B cell (primary cell): ENCODE results near the gene SERTAD3. TPM values are rescaled to one million over a fixed set of nuclear protein-coding genes. Genes with fewer than 3 reads are reported as not detected.
A peak's percentile ranks its signal among the peaks of the same experiment; 100 is the strongest.

Source experiments
- ATAC-seq: fragments of 200-7000 bp; cut with Tn5 transposase; one replicate; pipeline ENCODE4 v1.10.0; 2021; ENCODE audit warnings: low read depth, mild to moderate bottlenecking, moderate number of reproducible peaks, moderate library complexity
- CTCF ChIA-PET: fragments of 350-600 bp; sonication (Branson Sonifier 250); formaldehyde crosslinking; loops from one replicate; lab custom pipeline; 2021; ENCODE audit warnings: antibody characterized with exemption, inconsistent platforms; lab: Charles Lee
- POLR2A ChIA-PET: fragments of 350-600 bp; sonication (Branson Sonifier 250); formaldehyde crosslinking; loops from one replicate; lab custom pipeline; 2021; ENCODE audit warnings: antibody characterized with exemption; lab: Charles Lee
- DNase-seq: peaks from one replicate; pipeline ENCODE4 v3.0.0; 2013
- H2AFZ ChIP-seq: 2 replicates; pipeline ENCODE4 v1.6.1; 2012; ENCODE audit warnings: mild to moderate bottlenecking, low read depth, low read length; ENCODE audit not compliant: insufficient read depth, poor library complexity, severe bottlenecking
- H3K27ac ChIP-seq, 2 donors: 1 replicate in 1 of 2; 2 replicates in 1 of 2; pipeline ENCODE4 v1.5.1; 2012 to 2013; ENCODE audit warnings: low read length in 2 of 2, mild to moderate bottlenecking in 2 of 2, moderate library complexity in 1 of 2
- H3K27me3 ChIP-seq, 4 experiments: fragments of 200-600 bp in 1 of 4; sonication (generic) in 1 of 4; replicated peaks in 1 of 4; 1 replicate in 2 of 4; 2 replicates in 2 of 4; pipeline versions ENCODE4 v1.6.1 to v1.7.0; 2013 to 2016; ENCODE audit warnings: low read length in 3 of 4, mild to moderate bottlenecking in 2 of 4, mixed read lengths in 1 of 4, moderate library complexity in 1 of 4; ENCODE audit not compliant: insufficient read depth in 4 of 4, control insufficient read depth in 3 of 4; ENCODE audit errors: control extremely low read depth in 1 of 4
- H3K36me3 ChIP-seq, 2 experiments: replicated peaks in 1 of 2; 1 replicate in 1 of 2; 2 replicates in 1 of 2; pipeline versions ENCODE4 v1.6.1 to v1.7.1; 2013; ENCODE audit warnings: low read length in 1 of 2; ENCODE audit not compliant: insufficient read depth in 2 of 2, control insufficient read depth in 1 of 2; ENCODE audit errors: control extremely low read depth in 1 of 2, extremely low read depth in 1 of 2
- H3K4me1 ChIP-seq, 2 donors: fragments of 200-600 bp in 1 of 2; sonication (generic) in 1 of 2; 1 replicate in 1 of 2; 2 replicates in 1 of 2; pipeline versions ENCODE4 v1.5.1 to v1.6.1; 2013 to 2017; ENCODE audit warnings: low read length in 2 of 2; ENCODE audit not compliant: control insufficient read depth in 2 of 2, insufficient read depth in 2 of 2
- H3K4me2 ChIP-seq: replicated peaks from 2 replicates; pipeline ENCODE3; 2012; ENCODE audit warnings: mild to moderate bottlenecking, low read depth, low read length; ENCODE audit not compliant: poor library complexity, severe bottlenecking
- H3K4me3 ChIP-seq, 5 experiments: fragments of 200-600 bp in 1 of 5; sonication (generic) in 1 of 5; 1 replicate in 3 of 5; 2 replicates in 2 of 5; pipeline versions ENCODE4 v1.5.1 to v1.7.0; 2011 to 2016; ENCODE audit warnings: low read length in 4 of 5, mild to moderate bottlenecking in 4 of 5, low read depth in 2 of 5, control low read depth in 1 of 5, moderate library complexity in 1 of 5; ENCODE audit not compliant: insufficient read depth in 1 of 5; ENCODE audit errors: control extremely low read depth in 1 of 5, extremely low read depth in 1 of 5
- H3K79me2 ChIP-seq: fragments of 200-600 bp; sonication (generic); one replicate; pipeline ENCODE4 v1.6.0; 2016; ENCODE audit warnings: low read length; ENCODE audit not compliant: control insufficient read depth, insufficient read depth
- H3K9ac ChIP-seq: fragments of 200-600 bp; sonication (generic); 2 replicates; pipeline ENCODE4 v1.6.1; 2017; ENCODE audit warnings: mild to moderate bottlenecking, low read length, moderate library complexity
- H3K9me3 ChIP-seq, 3 donors: one replicate each; pipeline versions ENCODE4 v1.6.1 to v1.7.1; 2013; ENCODE audit warnings: low read length in 2 of 3; ENCODE audit not compliant: control insufficient read depth in 2 of 3, insufficient read depth in 1 of 3; ENCODE audit errors: control extremely low read depth in 1 of 3
- H4K20me1 ChIP-seq: 2 replicates; pipeline ENCODE4 v1.6.0; 2012; ENCODE audit warnings: mild to moderate bottlenecking, low read length; ENCODE audit not compliant: insufficient read depth, control insufficient read depth, poor library complexity, severe bottlenecking
- H3K27ac Mint-ChIP-seq: one replicate; pipeline ENCODE4 v1.8.0; 2021; ENCODE audit warnings: mixed read lengths
- H3K27me3 Mint-ChIP-seq: one replicate; pipeline ENCODE4 v1.8.0; 2021; ENCODE audit warnings: mixed read lengths
- H3K4me1 Mint-ChIP-seq: one replicate; pipeline ENCODE4 v1.8.0; 2021; ENCODE audit warnings: mixed read lengths
- H3K4me3 Mint-ChIP-seq: one replicate; pipeline ENCODE4 v1.8.0; 2021; ENCODE audit warnings: mixed read lengths
- H3K9me3 Mint-ChIP-seq: one replicate; pipeline ENCODE4 v1.8.0; 2022; ENCODE audit warnings: mixed read lengths; ENCODE audit not compliant: insufficient read depth
- CTCF ChIP-seq: fragments of 200-600 bp; IDR thresholded peaks from one replicate; pipeline ENCODE4 v1.8.0; 2022; ENCODE audit warnings: antibody characterized with exemption, mild to moderate bottlenecking
- EZH2 ChIP-seq: IDR thresholded peaks from 2 replicates; pipeline ENCODE4 v1.6.1; 2012; ENCODE audit warnings: borderline replicate concordance, low read depth, mild to moderate bottlenecking, moderate library complexity, low read length; ENCODE audit not compliant: insufficient read depth, poor library complexity, severe bottlenecking
- WGBS: methylation state at CpG from one replicate; pipeline ENCODE4 v1.1.5; 2013; ENCODE audit warnings: missing lambda C conversion rate; ENCODE audit not compliant: insufficient coverage; 5-methylcytosine and 5-hydroxymethylcytosine counted together
- intact Hi-C: fragments of 100-400 bp; cut with micrococcal nuclease; formaldehyde crosslinking; loops from one replicate; pipeline ENCODE4 v1.10.0; 2022
- polyA plus RNA-seq: library from polyadenylated mRNA; depleted of rRNA; stranded (reverse); fragments of >200 nt; gene quantifications from 2 replicates; pipeline ENCODE4 v1.2.3, GENCODE V29; 2012
- total RNA-seq, 2 donors: library from RNA; stranded (reverse); fragments of 120-200 nt in 1 of 2; gene quantifications; 1 replicate in 1 of 2; 2 replicates in 1 of 2; pipeline versions ENCODE4 v1.2.3 to v1.2.4, GENCODE V29; 2013 to 2022

The SERTAD3 gene
- total and polyA plus RNA-seq, 2 donors (not counting 1 experiment from before 2014, with no cell fraction given): 41.6 to 43.9 TPM

DNA sequence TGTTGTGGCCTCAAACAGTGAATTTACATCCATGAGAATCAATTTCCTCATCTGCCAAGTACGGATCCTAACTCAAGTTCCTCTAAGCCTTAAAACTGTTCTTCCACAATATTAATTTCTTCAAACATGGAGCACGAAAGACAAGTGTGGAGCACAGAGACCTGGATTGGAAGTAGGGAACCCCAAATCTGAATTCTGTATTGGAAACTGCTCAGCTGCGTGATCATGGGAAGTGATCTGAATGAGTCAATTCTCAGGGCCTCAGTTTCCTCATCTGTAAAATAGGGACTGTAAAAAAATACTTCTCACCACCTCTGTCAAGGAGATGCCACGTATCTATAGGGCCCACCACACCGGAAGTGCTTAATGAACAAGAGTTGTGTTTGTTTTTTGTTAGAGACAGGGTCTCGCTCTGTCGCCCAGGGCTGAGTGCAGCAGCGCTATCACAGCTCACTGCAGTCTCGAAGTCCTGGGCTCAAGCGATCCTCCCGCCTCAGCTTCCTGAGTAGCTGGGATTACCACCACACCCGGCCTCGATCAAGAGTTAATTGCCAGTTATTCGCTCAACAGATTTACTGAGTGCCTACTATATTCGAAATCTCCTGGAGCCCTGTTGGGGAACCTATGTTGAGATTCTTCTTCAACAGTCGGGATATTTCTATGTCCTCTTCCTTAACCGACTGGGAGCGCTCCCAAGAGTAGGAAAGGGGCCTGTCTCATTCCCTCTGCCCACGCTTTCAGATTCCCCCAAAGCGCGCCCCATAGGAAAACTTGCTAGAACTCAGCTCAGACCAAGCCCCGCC lies 1.6 kb downstream of the SERTAD3 start:
- peak overlapping the region; percentile 27 for H2AFZ ChIP-seq
- DNase-seq: no peak

More for the DNA sequence above, 1.6 kb downstream of the SERTAD3 start:
- peak overlapping the region; percentile 45 to 67 for H3K27ac ChIP-seq
- no peak for TF ChIP-seq CTCF
- TF ChIP-seq EZH2: no peak
- H3K4me1 Mint-ChIP-seq: peaks cover 28% of the 10 kb centered on the region
- WGBS: 12% methylated on average over 18 of the region's 22 CpGs
- peak overlapping the region; percentile 84 for H3K9ac ChIP-seq
- peak overlapping the region; percentile 57 to 96 (median 91) for H3K4me3 ChIP-seq
- no peaks in the 10 kb centered on the region for H3K27me3 ChIP-seq
- peaks cover 2 to 16% of the 10 kb centered on the region in 2 experiments for H3K36me3 ChIP-seq
- H3K9me3 Mint-ChIP-seq: no peaks in the 10 kb centered on the region
- intact Hi-C loops: loop anchor here (1.0 to 5.0 kb wide), 7 partner anchors 7 to 820 kb away; partner anchors contain the start of genes HNRNPUL1, MIA, RAB4B and SHKBP1
- peak overlapping the region; percentile 95 for H3K4me2 ChIP-seq
- peaks cover 46% of the 10 kb centered on the region for H3K79me2 ChIP-seq
- H3K4me1 ChIP-seq: peaks cover 12% of the 10 kb centered on the region in 2 donors
- CTCF ChIA-PET: interaction anchor here (0.8 to 5.6 kb wide), 8 partner anchors 9 to 161 kb away, joined by 3 to 87 read pairs (median 5); partner anchors contain the start of gene SERTAD1
- peak overlapping the region; percentile 97 for H3K4me3 Mint-ChIP-seq
- peaks cover 23% of the 10 kb centered on the region for H4K20me1 ChIP-seq
- H3K9me3 ChIP-seq: no peaks in the 10 kb centered on the region
- POLR2A ChIA-PET: interaction anchor here (0.9 to 3.7 kb wide), 8 partner anchors 9 to 163 kb away, joined by 3 to 63 read pairs (median 10); partner anchors contain the start of genes BLVRB, C19orf47, PLD3 and SERTAD1
- no peaks in the 10 kb centered on the region for H3K27me3 Mint-ChIP-seq
- H3K27ac Mint-ChIP-seq: peak overlapping the region; percentile 95
- ATAC-seq: no peak
